ENCODE results near the gene ZNF500.
"Not testable (repeated sequence)": the region's sequence is repeated elsewhere in the genome, so short reads cannot be mapped to it uniquely, and the experiment has no call there.

- TF ChIP-seq EZH2 (IDR thresholded peaks at IDR 0.05; ENCODE audit: borderline replicate concordance, insufficient read depth, low read depth, low read length, poor library complexity, severe bottlenecking); CTCF (IDR thresholded peaks at IDR 0.05): not testable (repeated sequence)
These were observed 28.6 kb downstream of the ZNF500 start for GRCh38 chr16:4738370-4738769.

Measured in B cell (primary cell).